Left lung (tissue), 10 donors: ENCODE data around the gene ETV3L. TPM values are rescaled to one million over a fixed set of nuclear protein-coding genes. Genes with fewer than 3 reads are reported as not detected.
A peak's percentile ranks its signal among the peaks of the same experiment; 100 is the strongest.

Experiments used
- ATAC-seq: fragments of 200-7000 bp; cut with Tn5 transposase; one replicate; pipeline ENCODE4 v1.9.1; 2020; ENCODE audit warnings: moderate library complexity
- DNase-seq, 4 donors: peaks; one replicate each; pipeline ENCODE4 v3.0.0-alpha.2; 2013 to 2020
- H3K27ac ChIP-seq, 2 donors: fragments of 200-600 bp; sonication (generic) in 1 of 2; one replicate each; pipeline versions ENCODE4 v1.5.0 to v1.8.0; 2020 to 2021
- H3K27me3 ChIP-seq, 2 donors: fragments of 200-600 bp; sonication (generic) in 1 of 2; one replicate each; pipeline versions ENCODE4 v1.5.0 to v1.8.0; 2020 to 2021
- H3K36me3 ChIP-seq, 2 donors: fragments of 200-600 bp; sonication (generic) in 1 of 2; one replicate each; pipeline versions ENCODE4 v1.5.0 to v1.8.0; 2020 to 2021
- H3K4me1 ChIP-seq, 2 donors: fragments of 200-600 bp; one replicate each; pipeline ENCODE4 v1.8.0; 2021
- H3K4me3 ChIP-seq, 2 donors: fragments of 200-600 bp; sonication (generic) in 1 of 2; one replicate each; pipeline versions ENCODE4 v1.5.0 to v1.8.0; 2020 to 2021; ENCODE audit warnings: mild to moderate bottlenecking in 1 of 2
- H3K9me3 ChIP-seq, 2 donors: fragments of 200-600 bp; sonication (generic) in 1 of 2; one replicate each; pipeline versions ENCODE4 v1.5.0 to v1.8.0; 2020 to 2021
- intact Hi-C, 2 donors: fragments of 100-400 bp; cut with DNase I; formaldehyde crosslinking; loops; one replicate each; pipeline versions ENCODE4 v1.11.2 to v1.14.2; 2022
- polyA plus RNA-seq, 6 donors: library from polyadenylated mRNA; unstranded; fragments of 120-200 nt; gene quantifications; one replicate each; pipeline ENCODE4 v1.2.1, GENCODE V29; 2013; ENCODE audit not compliant: insufficient read length in 6 of 6
- total RNA-seq, 2 donors: library from RNA; stranded (reverse); fragmentation: NEBNext Ultra II Directional; extraction: Animal tissue kit (Norgen Biotek cat#: 25700); gene quantifications; one replicate each; pipeline ENCODE4 v1.2.1, GENCODE V29; 2021
- TF ChIP-seq, protein P1 (sequence below), 2 donors: fragments of 200-600 bp; sonication (generic) in 1 of 2; IDR thresholded peaks; one replicate each; pipeline versions ENCODE4 v1.5.0 to v1.8.0; 2021; ENCODE audit warnings: antibody characterized with exemption in 2 of 2
- donor health status: DM: no; HTN: yes; CAD: no.
- donor health status: DM: no; HTN: no; CAD: no.

ETV3L gene
- total and polyA plus RNA-seq, 8 donors = not detected

DNA sequence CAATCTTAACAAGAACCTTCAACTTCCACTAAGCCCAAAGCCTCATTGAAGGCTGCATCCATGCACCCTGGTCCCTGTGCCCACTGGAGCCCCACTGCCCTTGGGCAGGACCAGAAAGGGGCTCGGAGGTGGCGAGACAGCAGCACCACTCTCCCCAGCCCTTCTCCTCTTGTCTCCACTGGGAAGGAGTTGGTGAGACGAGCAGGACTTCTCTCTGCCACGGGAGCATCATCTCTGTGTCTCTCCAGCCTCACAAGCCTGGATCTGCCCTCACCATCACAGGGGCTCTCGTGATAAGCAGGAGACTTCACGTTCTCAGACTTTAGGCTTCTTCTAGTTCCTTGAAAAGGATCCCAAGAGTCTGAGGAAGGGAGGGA lies 7.2 kb upstream of the ETV3L start:
- DNase-seq (no peak), ATAC-seq (no peak)
- H3K4me3 ChIP-seq = no peak overlapping the region
- no peak overlapping the region for H3K27ac ChIP-seq
- H3K27me3 ChIP-seq = peaks cover 0 to 46% of the 10 kb centered on the region in 2 donors
- TF ChIP-seq, protein P1, sequence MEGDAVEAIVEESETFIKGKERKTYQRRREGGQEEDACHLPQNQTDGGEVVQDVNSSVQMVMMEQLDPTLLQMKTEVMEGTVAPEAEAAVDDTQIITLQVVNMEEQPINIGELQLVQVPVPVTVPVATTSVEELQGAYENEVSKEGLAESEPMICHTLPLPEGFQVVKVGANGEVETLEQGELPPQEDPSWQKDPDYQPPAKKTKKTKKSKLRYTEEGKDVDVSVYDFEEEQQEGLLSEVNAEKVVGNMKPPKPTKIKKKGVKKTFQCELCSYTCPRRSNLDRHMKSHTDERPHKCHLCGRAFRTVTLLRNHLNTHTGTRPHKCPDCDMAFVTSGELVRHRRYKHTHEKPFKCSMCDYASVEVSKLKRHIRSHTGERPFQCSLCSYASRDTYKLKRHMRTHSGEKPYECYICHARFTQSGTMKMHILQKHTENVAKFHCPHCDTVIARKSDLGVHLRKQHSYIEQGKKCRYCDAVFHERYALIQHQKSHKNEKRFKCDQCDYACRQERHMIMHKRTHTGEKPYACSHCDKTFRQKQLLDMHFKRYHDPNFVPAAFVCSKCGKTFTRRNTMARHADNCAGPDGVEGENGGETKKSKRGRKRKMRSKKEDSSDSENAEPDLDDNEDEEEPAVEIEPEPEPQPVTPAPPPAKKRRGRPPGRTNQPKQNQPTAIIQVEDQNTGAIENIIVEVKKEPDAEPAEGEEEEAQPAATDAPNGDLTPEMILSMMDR (IDR thresholded peaks at IDR 0.05) = no peak
- no peaks in the 10 kb centered on the region for H3K36me3 ChIP-seq
- H3K4me1 ChIP-seq = peaks cover 0 to 12% of the 10 kb centered on the region in 2 donors
- no peaks in the 10 kb centered on the region for H3K9me3 ChIP-seq
- intact Hi-C loops = no loop called here

DNA sequence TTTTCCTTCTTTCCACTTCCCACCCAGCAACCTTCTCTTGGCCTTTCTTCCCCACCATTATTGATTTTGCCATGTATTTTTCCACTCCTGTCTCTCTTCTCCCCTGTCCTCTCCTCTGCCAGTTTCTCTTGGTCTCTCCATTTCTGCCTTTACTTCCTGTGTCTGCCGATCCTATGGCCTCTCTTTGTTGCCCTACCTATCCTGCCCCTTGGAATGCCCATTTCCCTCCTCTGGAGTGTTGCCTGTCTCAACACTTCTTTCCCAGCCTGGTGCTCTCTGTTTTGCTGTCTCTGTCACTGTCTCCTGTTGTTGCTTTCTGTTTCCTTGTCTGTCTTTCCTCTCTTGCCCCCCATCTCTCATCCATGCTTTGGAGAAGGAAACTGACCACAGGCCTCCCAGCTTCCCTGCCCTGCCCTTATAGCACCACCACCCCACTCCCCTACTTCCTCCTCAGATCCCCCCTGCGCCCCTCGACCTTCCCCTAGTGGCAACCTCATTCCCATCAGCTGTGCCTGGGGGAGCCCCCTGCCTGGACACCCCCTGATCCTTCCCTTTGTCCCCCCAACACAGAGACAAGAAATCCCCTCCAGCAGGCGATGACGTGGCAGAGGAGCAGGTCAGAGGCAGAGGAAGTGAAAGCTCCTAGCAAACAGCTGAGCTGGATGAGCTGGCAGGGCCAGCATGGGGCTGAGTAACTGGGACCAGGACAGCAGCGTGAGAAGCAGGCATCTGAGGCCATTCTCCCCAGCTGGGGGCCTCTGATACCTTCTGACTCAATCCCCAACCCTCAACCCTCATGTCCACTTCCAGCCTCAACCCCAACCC lies 6.6 kb upstream of the ETV3L start:
- peaks cover 0 to 40% of the 10 kb centered on the region in 2 donors for H3K27me3 ChIP-seq
- H3K27ac ChIP-seq = peak overlapping the region in 1 of 2 donors; percentile 41
- H3K36me3 ChIP-seq = no peaks in the 10 kb centered on the region
- ATAC-seq (peak; percentile 83), DNase-seq (peak in 1 of 4 donors; percentile 72)
- H3K4me1 ChIP-seq = peaks cover 0 to 12% of the 10 kb centered on the region in 2 donors
- no peaks in the 10 kb centered on the region for H3K9me3 ChIP-seq
- no peak overlapping the region for H3K4me3 ChIP-seq
- intact Hi-C loops = no loop called here
- TF ChIP-seq, protein P1 (IDR thresholded peaks at IDR 0.05) = no peak

DNA sequence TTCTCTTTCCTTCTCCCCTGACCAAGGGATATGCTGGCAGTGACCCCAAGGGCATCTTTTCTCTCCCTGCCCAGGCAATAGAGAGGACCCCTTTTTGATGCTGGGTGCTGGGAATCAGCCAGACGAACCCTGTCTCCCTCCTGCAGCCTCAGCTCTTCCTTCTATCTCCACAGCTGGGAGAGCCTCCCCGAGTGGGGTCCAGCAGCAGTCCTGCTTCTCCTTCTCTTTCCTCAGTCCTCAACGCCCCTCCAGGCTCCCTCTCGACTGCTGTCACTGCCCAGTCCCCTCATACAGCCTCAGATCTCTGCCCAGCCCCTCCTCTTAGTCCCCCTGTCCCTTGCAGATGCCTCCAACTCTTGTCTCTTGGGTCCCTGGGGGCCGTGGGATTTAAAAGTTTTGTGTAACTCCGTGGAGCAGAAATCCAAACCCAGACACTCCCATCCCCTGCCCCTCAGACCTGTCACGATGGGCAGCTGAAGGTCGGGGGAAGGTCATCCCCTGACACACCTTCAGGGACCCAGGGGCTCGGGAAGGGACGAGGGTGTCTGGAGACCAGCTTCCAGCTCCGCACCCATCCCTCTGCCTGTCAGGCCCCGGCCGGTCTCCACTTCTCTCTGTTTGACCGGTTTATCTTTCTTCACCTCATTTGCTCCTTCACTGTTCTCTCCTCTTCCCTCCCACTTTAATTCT lies 5.8 kb upstream of the ETV3L start:
- peaks cover 0 to 40% of the 10 kb centered on the region in 2 donors for H3K27me3 ChIP-seq
- no peak for ATAC-seq

DNA sequence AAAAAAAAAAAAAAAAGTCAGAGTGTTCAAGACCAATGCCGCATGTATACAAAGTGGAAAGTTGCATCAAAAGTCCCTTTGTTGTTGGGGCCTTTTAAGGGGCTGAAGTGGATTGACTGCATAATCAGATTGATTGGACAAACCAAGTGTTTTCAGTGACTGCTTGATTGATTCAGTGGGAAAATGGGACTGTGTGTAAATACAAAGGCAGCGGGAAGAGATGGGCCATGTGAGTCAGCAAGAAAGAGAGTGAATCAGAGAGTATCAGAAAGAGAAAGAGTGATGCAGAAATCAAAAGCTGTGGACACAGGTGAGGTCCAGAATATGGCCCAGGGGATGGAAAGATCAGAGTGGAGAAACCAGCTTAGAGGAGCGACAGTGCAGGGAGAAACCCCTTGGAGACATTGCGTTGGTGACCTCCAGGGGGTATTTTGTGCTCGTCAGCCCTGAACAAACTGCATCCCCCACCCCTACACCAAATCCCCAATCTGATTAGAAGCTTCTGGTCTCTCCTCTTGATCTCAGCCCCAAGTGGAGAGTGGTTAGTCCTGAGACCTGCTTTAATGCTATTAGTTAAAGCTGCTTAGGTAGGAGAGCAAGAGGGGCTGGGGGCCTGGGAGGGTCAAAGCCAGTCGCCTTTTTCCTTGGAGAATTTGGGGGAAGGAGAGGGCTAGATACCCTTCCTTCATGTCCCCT lies 5.1 kb upstream of the ETV3L start:
- DNase-seq = no peak
- intact Hi-C loops = no loop called here

More for the DNA sequence above, 5.8 kb upstream of the ETV3L start:
- H3K4me1 ChIP-seq = peaks cover 0 to 12% of the 10 kb centered on the region in 2 donors
- H3K36me3 ChIP-seq = no peaks in the 10 kb centered on the region
- TF ChIP-seq, protein P1 (IDR thresholded peaks at IDR 0.05) = no peak
- intact Hi-C loops = no loop called here
- H3K9me3 ChIP-seq = no peaks in the 10 kb centered on the region
- H3K27ac ChIP-seq = no peak overlapping the region
- DNase-seq = no peak
- no peak overlapping the region for H3K4me3 ChIP-seq

More for the DNA sequence above, 5.1 kb upstream of the ETV3L start:
- Histone ChIP-seq H3K27ac (no peak overlapping the region), H3K36me3 (no peaks in the 10 kb centered on the region), H3K4me3 (no peak overlapping the region), H3K27me3 (peaks cover 0 to 34% of the 10 kb centered on the region in 2 donors), H3K9me3 (no peaks in the 10 kb centered on the region), H3K4me1 (peaks cover 0 to 12% of the 10 kb centered on the region in 2 donors)
- TF ChIP-seq, protein P1 (IDR thresholded peaks at IDR 0.05) = no peak
- ATAC-seq = no peak
